ENCODE measurements around the gene FAT2. TPM values are rescaled to one million over a fixed set of nuclear protein-coding genes. Genes with fewer than 3 reads are reported as not detected.

Gene FAT2
- polyA plus RNA-seq, 3 donors, result not detected

DNA sequence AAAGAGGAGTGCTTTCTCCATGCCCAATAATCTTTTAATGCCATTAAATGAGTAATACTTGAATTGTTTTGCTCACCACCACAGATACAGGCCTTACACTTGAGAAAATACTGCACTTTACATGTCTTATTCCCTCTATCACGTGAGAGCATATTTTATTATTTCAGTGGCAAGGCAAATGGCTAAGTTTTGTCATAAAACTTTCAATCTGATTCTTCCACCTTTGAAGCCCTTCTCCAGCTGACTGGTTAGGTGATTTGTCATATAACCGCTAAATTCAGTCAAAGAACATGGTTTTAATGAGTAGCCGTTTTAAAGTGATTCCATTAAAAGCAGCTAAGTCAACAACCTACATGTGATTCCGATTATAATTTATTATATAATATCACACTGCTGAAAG is 43.8 kb downstream of the FAT2 start:
- H3K27ac ChIP-seq (ENCODE audit: low read depth in 1 of 2, low read length in 2 of 2), result no peak overlapping the region
- H3K27me3 ChIP-seq (ENCODE audit: control insufficient read depth in 2 of 2, insufficient read depth in 2 of 2, low read length in 2 of 2), result no peaks in the 10 kb centered on the region
- no peak for TF ChIP-seq CTCF (IDR thresholded peaks at IDR 0.05)
- H3K79me2 ChIP-seq (ENCODE audit: insufficient read depth, low read length), result no peaks in the 10 kb centered on the region
- no peaks in the 10 kb centered on the region for H3K4me1 ChIP-seq (ENCODE audit: control insufficient read depth in 1 of 2, insufficient read depth in 2 of 2, low read length in 2 of 2)
- no peak overlapping the region for H3K9ac ChIP-seq (ENCODE audit: insufficient read depth, low read length, poor library complexity, severe bottlenecking)
- H3K27me3 Mint-ChIP-seq (ENCODE audit: low read depth in 3 of 3), result peaks cover 1 to 6% (median 4%) of the 10 kb centered on the region in 3 donors
- H3K36me3 ChIP-seq (replicated peaks in 1 of 2; ENCODE audit: control insufficient read depth in 1 of 2, insufficient read depth in 2 of 2, low read length in 2 of 2), result no peaks in the 10 kb centered on the region
- H3K9me3 ChIP-seq (replicated peaks in 1 of 2; ENCODE audit: control insufficient read depth in 1 of 2, insufficient read depth in 1 of 2, low read length in 2 of 2), result no peaks in the 10 kb centered on the region
- no CpG with 5 or more reads among the region's 4 CpGs for WGBS (ENCODE audit: insufficient coverage)
- no peaks in the 10 kb centered on the region for H3K36me3 Mint-ChIP-seq
- DNase-seq, result no peak
- H3K4me2 ChIP-seq (replicated peaks; ENCODE audit: extremely low read depth, low read length, poor library complexity, severe bottlenecking), result no peak overlapping the region
- no peak overlapping the region for H3K27ac Mint-ChIP-seq
- no peaks in the 10 kb centered on the region for H3K4me1 Mint-ChIP-seq
- no peak overlapping the region for H2AFZ ChIP-seq (ENCODE audit: insufficient read depth, low read depth, low read length, poor library complexity, severe bottlenecking)
- intact Hi-C loops (cut with micrococcal nuclease), result no loop called here
- H4K20me1 ChIP-seq (ENCODE audit: insufficient read depth, low read length), result no peaks in the 10 kb centered on the region
- H3K4me3 ChIP-seq (replicated peaks in 1 of 3; ENCODE audit: low read depth in 2 of 3, low read length in 3 of 3), result no peak overlapping the region
- H3K4me3 Mint-ChIP-seq, result no peak overlapping the region
- H3K9me3 Mint-ChIP-seq, result peaks cover 0 to 8% (median 0%) of the 10 kb centered on the region in 7 donors

- Mint-ChIP-seq H3K27ac (peak overlapping the region in 1 of 7 donors; percentile 2), H3K9me3 (peaks cover 0 to 8% (median 0%) of the 10 kb centered on the region in 7 donors), H3K4me3 (no peak overlapping the region), H3K4me1 (peaks cover 11% of the 10 kb centered on the region), H3K27me3 (ENCODE audit: low read depth in 3 of 3) (peaks cover 0 to 6% (median 3%) of the 10 kb centered on the region in 3 donors), H3K36me3 (no peaks in the 10 kb centered on the region)
- Histone ChIP-seq H3K9ac (ENCODE audit: insufficient read depth, low read length, poor library complexity, severe bottlenecking) (no peak overlapping the region), H3K4me1 (ENCODE audit: control insufficient read depth in 1 of 2, insufficient read depth in 2 of 2, low read length in 2 of 2) (peaks cover 7% of the 10 kb centered on the region in 2 donors), H3K4me3 (replicated peaks in 1 of 3; ENCODE audit: low read depth in 2 of 3, low read length in 3 of 3) (no peak overlapping the region), H3K27me3 (ENCODE audit: control insufficient read depth in 2 of 2, insufficient read depth in 2 of 2, low read length in 2 of 2) (no peaks in the 10 kb centered on the region), H3K4me2 (replicated peaks; ENCODE audit: extremely low read depth, low read length, poor library complexity, severe bottlenecking) (no peak overlapping the region), H3K9me3 (replicated peaks in 1 of 2; ENCODE audit: control insufficient read depth in 1 of 2, insufficient read depth in 1 of 2, low read length in 2 of 2) (no peaks in the 10 kb centered on the region), H3K27ac (ENCODE audit: low read depth in 1 of 2, low read length in 2 of 2) (no peak overlapping the region), H4K20me1 (ENCODE audit: insufficient read depth, low read length) (no peaks in the 10 kb centered on the region), H2AFZ (ENCODE audit: insufficient read depth, low read depth, low read length, poor library complexity, severe bottlenecking) (no peak overlapping the region), H3K79me2 (ENCODE audit: insufficient read depth, low read length) (no peaks in the 10 kb centered on the region), H3K36me3 (replicated peaks in 1 of 2; ENCODE audit: control insufficient read depth in 1 of 2, insufficient read depth in 2 of 2, low read length in 2 of 2) (no peaks in the 10 kb centered on the region)
- DNase-seq, result peak in 2 of 3 donors; percentile 10 to 38
- WGBS (ENCODE audit: insufficient coverage), result no CpG with 5 or more reads among the region's 2 CpGs
- TF ChIP-seq CTCF (IDR thresholded peaks at IDR 0.05), result no peak
- intact Hi-C loops (cut with micrococcal nuclease), result no loop called here
Measured at GRCh38 chr5:151541571-151541970, 49.6 kb downstream of the FAT2 start.

Other genes with a start within 250 kb of the FAT2 start
- gene SLC36A2, start 243.8 kb downstream of the FAT2 start, polyA plus RNA-seq, result not detected
- gene SLC36A1, start 143.7 kb downstream of the FAT2 start, polyA plus RNA-seq, result 10 to 100 TPM in 1 of 3 donors, 1 to 10 TPM in 2; 5.3 to 29.4 (median 6.8) TPM
- gene SPARC, start 95.6 kb upstream of the FAT2 start, polyA plus RNA-seq, result 10 to 100 TPM in 2 of 3 donors, 1 to 10 TPM in 1; 3.0 to 19.7 (median 10.7) TPM
- 100 to 1,000 TPM in 2 of 3 donors, 10 to 100 TPM in 1; 89.9 to 149 (median 148) TPM for gene ATOX1, start 167.3 kb upstream of the FAT2 start, polyA plus RNA-seq
- 10 to 100 TPM; 10.6 to 60.6 (median 58.8) TPM for gene G3BP1, start 180.6 kb upstream of the FAT2 start, polyA plus RNA-seq